ENCODE measurements around the gene PTPRE.

DNA sequence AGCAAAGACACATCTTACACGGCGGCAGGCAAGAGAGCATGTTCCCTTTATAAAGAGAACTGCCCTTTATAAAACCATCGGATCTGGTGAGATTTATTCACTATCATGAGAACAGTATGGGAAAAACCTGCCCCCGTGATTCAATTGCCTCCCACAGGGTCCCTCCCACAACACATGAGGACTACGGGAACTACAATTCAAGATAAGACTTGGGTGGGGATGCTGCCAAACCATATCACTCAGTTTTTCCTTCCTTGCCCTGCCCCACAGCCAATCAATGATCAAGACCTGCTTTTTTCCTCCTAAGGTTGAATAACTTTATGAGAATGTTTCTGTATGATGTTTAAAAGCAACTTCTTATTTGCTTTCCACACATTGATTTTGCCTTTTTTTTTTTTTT lies 3.1 kb upstream of the PTPRE start:
- TF ChIP-seq, protein P1, sequence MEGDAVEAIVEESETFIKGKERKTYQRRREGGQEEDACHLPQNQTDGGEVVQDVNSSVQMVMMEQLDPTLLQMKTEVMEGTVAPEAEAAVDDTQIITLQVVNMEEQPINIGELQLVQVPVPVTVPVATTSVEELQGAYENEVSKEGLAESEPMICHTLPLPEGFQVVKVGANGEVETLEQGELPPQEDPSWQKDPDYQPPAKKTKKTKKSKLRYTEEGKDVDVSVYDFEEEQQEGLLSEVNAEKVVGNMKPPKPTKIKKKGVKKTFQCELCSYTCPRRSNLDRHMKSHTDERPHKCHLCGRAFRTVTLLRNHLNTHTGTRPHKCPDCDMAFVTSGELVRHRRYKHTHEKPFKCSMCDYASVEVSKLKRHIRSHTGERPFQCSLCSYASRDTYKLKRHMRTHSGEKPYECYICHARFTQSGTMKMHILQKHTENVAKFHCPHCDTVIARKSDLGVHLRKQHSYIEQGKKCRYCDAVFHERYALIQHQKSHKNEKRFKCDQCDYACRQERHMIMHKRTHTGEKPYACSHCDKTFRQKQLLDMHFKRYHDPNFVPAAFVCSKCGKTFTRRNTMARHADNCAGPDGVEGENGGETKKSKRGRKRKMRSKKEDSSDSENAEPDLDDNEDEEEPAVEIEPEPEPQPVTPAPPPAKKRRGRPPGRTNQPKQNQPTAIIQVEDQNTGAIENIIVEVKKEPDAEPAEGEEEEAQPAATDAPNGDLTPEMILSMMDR (IDR thresholded peaks at IDR 0.05): no peak
- TF ChIP-seq POLR2A (IDR thresholded peaks at IDR 0.05): no peak

Data from upper lobe of left lung (tissue), 4 donors.